Fibroblast of lung (primary cell): Measurements from ENCODE around the gene SLC66A2.

Experiments used
- CTCF ChIP-seq, 2 donors: IDR thresholded peaks in 1 of 2; conservative IDR thresholded peaks in 1 of 2; 1 replicate in 1 of 2; 2 replicates in 1 of 2; pipeline ENCODE4 v1.5.1; 2011 to 2012; ENCODE audit warnings: low read length in 2 of 2, control low read depth in 1 of 2, inconsistent platforms in 1 of 2, low read depth in 1 of 2, mild to moderate bottlenecking in 1 of 2
- EZH2 ChIP-seq: IDR thresholded peaks from 2 replicates; pipeline ENCODE4 v1.5.1; 2012; ENCODE audit warnings: low read length, control low read depth, mild to moderate bottlenecking; ENCODE audit errors: missing control alignments

- TF ChIP-seq CTCF (conservative IDR thresholded peaks at IDR 0.05 in 1 of 2, IDR thresholded peaks at IDR 0.05 in 1 of 2; ENCODE audit: low read depth in 1 of 2, low read length in 2 of 2) (no peak), EZH2 (no peak)
These were observed 54.7 kb downstream of the SLC66A2 start for GRCh38 chr18:79896738-79897137.
